Activated T-cell treated with anti-CD3 and anti-CD28 coated beads, Interleukin-2, amount 50 U/mL, for 72 hours (primary cell): ENCODE data around the gene ATP2B2. TPM values are rescaled to one million over a fixed set of nuclear protein-coding genes. Genes with fewer than 3 reads are reported as not detected.

Source experiments
- ATAC-seq, 2 donors: fragments of 150-1000 bp; cut with Tn5 transposase; replicated peaks in 1 of 2; 2 replicates each; pipeline ENCODE4 v1.10.0; 2021; ENCODE audit warnings: moderate library complexity in 2 of 2, mild to moderate bottlenecking in 1 of 2
- DNase-seq, 2 donors: peaks; one replicate each; pipeline ENCODE4 v3.0.0; 2021 to 2022; ENCODE audit warnings: mixed read lengths in 1 of 2
- H3K27ac Mint-ChIP-seq: one replicate; pipeline ENCODE4 v1.8.0; 2022; ENCODE audit warnings: mild to moderate bottlenecking, moderate library complexity, mixed read lengths
- H3K27me3 Mint-ChIP-seq: one replicate; pipeline ENCODE4 v1.8.0; 2022; ENCODE audit warnings: low read depth, mixed read lengths
- H3K36me3 Mint-ChIP-seq, 2 donors: one replicate each; pipeline ENCODE4 v1.8.0; 2022; ENCODE audit warnings: mixed read lengths in 2 of 2, mild to moderate bottlenecking in 1 of 2; ENCODE audit not compliant: insufficient read depth in 2 of 2
- H3K4me1 Mint-ChIP-seq: one replicate; pipeline ENCODE4 v1.8.0; 2022; ENCODE audit warnings: low read depth, mixed read lengths
- H3K4me3 Mint-ChIP-seq, 2 donors: one replicate each; pipeline ENCODE4 v1.8.0; 2022; ENCODE audit warnings: mild to moderate bottlenecking in 2 of 2, mixed read lengths in 2 of 2, moderate library complexity in 2 of 2
- H3K9me3 Mint-ChIP-seq, 2 donors: one replicate each; pipeline ENCODE4 v1.8.0; 2022; ENCODE audit warnings: mixed read lengths in 2 of 2
- total RNA-seq, 2 donors: library from RNA; stranded (reverse); gene quantifications; one replicate each; pipeline ENCODE4 v1.2.3, GENCODE V29; 2022

Gene ATP2B2
- total RNA-seq, 2 donors from 2014 or later: not detected

GRCh38 chr3:10380906-10381305 lies 124.5 kb downstream of the ATP2B2 start:
- ATAC-seq (no peak), DNase-seq (no peak)
- Mint-ChIP-seq H3K9me3 (no peaks in the 10 kb centered on the region), H3K27ac (no peak overlapping the region), H3K4me1 (peaks cover 4% of the 10 kb centered on the region), H3K4me3 (no peak overlapping the region), H3K36me3 (no peaks in the 10 kb centered on the region), H3K27me3 (peaks cover 10% of the 10 kb centered on the region)

- peaks cover 5% of the 10 kb centered on the region for H3K4me1 Mint-ChIP-seq
- H3K9me3 Mint-ChIP-seq: no peaks in the 10 kb centered on the region
- peaks cover 13% of the 10 kb centered on the region for H3K27me3 Mint-ChIP-seq
- ATAC-seq (no peak), DNase-seq (no peak)
- no peak overlapping the region for H3K4me3 Mint-ChIP-seq
- H3K36me3 Mint-ChIP-seq: no peaks in the 10 kb centered on the region
- H3K27ac Mint-ChIP-seq: no peak overlapping the region
These were observed 125.4 kb downstream of the ATP2B2 start for GRCh38 chr3:10379961-10380360.

GRCh38 chr3:10379161-10379560 lies 126.2 kb downstream of the ATP2B2 start:
- H3K27ac Mint-ChIP-seq: no peak overlapping the region
- DNase-seq: no peak
- no peak overlapping the region for H3K4me3 Mint-ChIP-seq
- no peaks in the 10 kb centered on the region for H3K9me3 Mint-ChIP-seq
- no peaks in the 10 kb centered on the region for H3K36me3 Mint-ChIP-seq
- no peak for ATAC-seq
- H3K27me3 Mint-ChIP-seq: peaks cover 13% of the 10 kb centered on the region
- H3K4me1 Mint-ChIP-seq: peaks cover 5% of the 10 kb centered on the region

- Mint-ChIP-seq H3K27me3 (peaks cover 13% of the 10 kb centered on the region), H3K36me3 (no peaks in the 10 kb centered on the region), H3K9me3 (no peaks in the 10 kb centered on the region), H3K27ac (no peak overlapping the region), H3K4me3 (no peak overlapping the region), H3K4me1 (peaks cover 5% of the 10 kb centered on the region)
- DNase-seq: no peak
- ATAC-seq: no peak
These were observed 126.6 kb downstream of the ATP2B2 start for GRCh38 chr3:10378742-10379141.

- no peak for DNase-seq
- Mint-ChIP-seq H3K4me3 (no peak overlapping the region), H3K27ac (no peak overlapping the region), H3K4me1 (peaks cover 5% of the 10 kb centered on the region), H3K9me3 (no peaks in the 10 kb centered on the region), H3K36me3 (no peaks in the 10 kb centered on the region), H3K27me3 (peaks cover 13% of the 10 kb centered on the region)
- ATAC-seq: no peak
These were observed 127.1 kb downstream of the ATP2B2 start for GRCh38 chr3:10378246-10378645.

- no peak for DNase-seq
- Mint-ChIP-seq H3K9me3 (no peaks in the 10 kb centered on the region), H3K27me3 (peaks cover 13% of the 10 kb centered on the region), H3K36me3 (no peaks in the 10 kb centered on the region), H3K4me1 (peaks cover 5% of the 10 kb centered on the region), H3K4me3 (no peak overlapping the region), H3K27ac (no peak overlapping the region)
- no peak for ATAC-seq
These were observed 128.1 kb downstream of the ATP2B2 start for GRCh38 chr3:10377148-10377725.

GRCh38 chr3:10376353-10376752 lies 129.0 kb downstream of the ATP2B2 start:
- H3K27ac Mint-ChIP-seq: no peak overlapping the region
- no peak overlapping the region for H3K4me3 Mint-ChIP-seq
- H3K4me1 Mint-ChIP-seq: peaks cover 5% of the 10 kb centered on the region
- DNase-seq: no peak
- no peaks in the 10 kb centered on the region for H3K9me3 Mint-ChIP-seq
- peaks cover 13% of the 10 kb centered on the region for H3K27me3 Mint-ChIP-seq
- no peak for ATAC-seq
- no peaks in the 10 kb centered on the region for H3K36me3 Mint-ChIP-seq

- peaks cover 8% of the 10 kb centered on the region for H3K4me1 Mint-ChIP-seq
- ATAC-seq (no peak), DNase-seq (no peak)
- peaks cover 0 to 3% of the 10 kb centered on the region in 2 donors for H3K9me3 Mint-ChIP-seq
- peaks cover 21% of the 10 kb centered on the region for H3K27me3 Mint-ChIP-seq
- no peak overlapping the region for H3K4me3 Mint-ChIP-seq
- peaks cover 3 to 5% of the 10 kb centered on the region in 2 donors for H3K36me3 Mint-ChIP-seq
- no peak overlapping the region for H3K27ac Mint-ChIP-seq
These were observed 129.9 kb downstream of the ATP2B2 start for GRCh38 chr3:10375296-10376053.

GRCh38 chr3:10374311-10374710 lies 131.1 kb downstream of the ATP2B2 start:
- peaks cover 19% of the 10 kb centered on the region for H3K4me1 Mint-ChIP-seq
- no peak for ATAC-seq
- no peak overlapping the region for H3K27ac Mint-ChIP-seq
- H3K36me3 Mint-ChIP-seq: peaks cover 3 to 5% of the 10 kb centered on the region in 2 donors
- H3K27me3 Mint-ChIP-seq: peaks cover 28% of the 10 kb centered on the region
- no peak overlapping the region for H3K4me3 Mint-ChIP-seq
- no peak for DNase-seq
- H3K9me3 Mint-ChIP-seq: peaks cover 0 to 3% of the 10 kb centered on the region in 2 donors

- no peak overlapping the region for H3K4me3 Mint-ChIP-seq
- peaks cover 0 to 3% of the 10 kb centered on the region in 2 donors for H3K9me3 Mint-ChIP-seq
- H3K4me1 Mint-ChIP-seq: peaks cover 19% of the 10 kb centered on the region
- ATAC-seq: no peak
- no peak overlapping the region for H3K27ac Mint-ChIP-seq
- DNase-seq: no peak
- peaks cover 3 to 5% of the 10 kb centered on the region in 2 donors for H3K36me3 Mint-ChIP-seq
- H3K27me3 Mint-ChIP-seq: peaks cover 33% of the 10 kb centered on the region
These were observed 131.6 kb downstream of the ATP2B2 start for GRCh38 chr3:10373686-10374261.

GRCh38 chr3:10371789-10372188 lies 133.6 kb downstream of the ATP2B2 start:
- peaks cover 2 to 8% of the 10 kb centered on the region in 2 donors for H3K9me3 Mint-ChIP-seq
- ATAC-seq: no peak
- peaks cover 28% of the 10 kb centered on the region for H3K4me1 Mint-ChIP-seq
- peaks cover 39% of the 10 kb centered on the region for H3K27me3 Mint-ChIP-seq
- H3K36me3 Mint-ChIP-seq: peaks cover 5 to 6% of the 10 kb centered on the region in 2 donors
- H3K27ac Mint-ChIP-seq: no peak overlapping the region
- DNase-seq: no peak
- H3K4me3 Mint-ChIP-seq: no peak overlapping the region

GRCh38 chr3:10371167-10371566 lies 134.2 kb downstream of the ATP2B2 start:
- H3K36me3 Mint-ChIP-seq: peaks cover 5 to 6% of the 10 kb centered on the region in 2 donors
- ATAC-seq (no peak), DNase-seq (no peak)
- no peak overlapping the region for H3K27ac Mint-ChIP-seq
- peaks cover 33% of the 10 kb centered on the region for H3K4me1 Mint-ChIP-seq
- H3K27me3 Mint-ChIP-seq: peaks cover 33% of the 10 kb centered on the region
- peaks cover 2 to 8% of the 10 kb centered on the region in 2 donors for H3K9me3 Mint-ChIP-seq
- no peak overlapping the region for H3K4me3 Mint-ChIP-seq

GRCh38 chr3:10370429-10370828 lies 135.0 kb downstream of the ATP2B2 start:
- Mint-ChIP-seq H3K4me1 (peaks cover 37% of the 10 kb centered on the region), H3K9me3 (peaks cover 4 to 11% of the 10 kb centered on the region in 2 donors), H3K27me3 (peaks cover 27% of the 10 kb centered on the region), H3K27ac (no peak overlapping the region), H3K36me3 (peaks cover 5 to 6% of the 10 kb centered on the region in 2 donors), H3K4me3 (peak overlapping the region in 1 of 2 donors; percentile 15)
- ATAC-seq (no peak), DNase-seq (no peak)
